GM12865 (cell line): ENCODE data around the gene SORBS1.

Source experiments
- DNase-seq: peaks from one replicate; pipeline ENCODE4 v3.0.0; 2010; ENCODE audit warnings: low read depth
- H3K4me3 ChIP-seq: 2 replicates; pipeline ENCODE4 v1.5.1; 2011; ENCODE audit warnings: mild to moderate bottlenecking, low read depth, low read length, control low read depth
- TF ChIP-seq, protein P1 (sequence below): IDR thresholded peaks from 2 replicates; pipeline ENCODE4 v1.5.1; 2011; ENCODE audit warnings: low read length, control low read depth, low read depth, inconsistent platforms; ENCODE audit not compliant: insufficient read depth; ENCODE audit errors: missing control alignments

Gene SORBS1

GRCh38 chr10:95531058-95531809, 29.9 kb downstream of the SORBS1 start:
- no peak for DNase-seq

DNA sequence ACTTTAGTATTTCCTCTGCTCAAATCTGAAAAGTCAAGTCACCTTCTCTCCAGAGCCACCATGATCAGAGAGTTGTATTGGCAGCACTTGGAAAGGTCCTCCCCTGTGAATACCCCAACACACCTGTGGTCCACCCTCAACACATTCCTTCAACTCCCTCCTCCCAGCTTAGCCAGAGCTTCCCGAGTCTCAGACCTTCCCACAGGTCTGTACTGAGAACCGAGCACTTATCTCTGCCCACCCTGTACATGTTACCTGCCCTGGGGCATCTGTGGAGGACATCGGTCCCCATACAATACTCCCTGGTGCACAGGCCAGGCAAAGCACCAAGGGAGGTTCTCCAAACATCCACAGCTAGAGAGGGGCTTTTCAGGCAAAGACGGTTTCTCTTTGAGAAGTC, 30.6 kb downstream of the SORBS1 start:
- no peak for DNase-seq
- TF ChIP-seq, protein P1, sequence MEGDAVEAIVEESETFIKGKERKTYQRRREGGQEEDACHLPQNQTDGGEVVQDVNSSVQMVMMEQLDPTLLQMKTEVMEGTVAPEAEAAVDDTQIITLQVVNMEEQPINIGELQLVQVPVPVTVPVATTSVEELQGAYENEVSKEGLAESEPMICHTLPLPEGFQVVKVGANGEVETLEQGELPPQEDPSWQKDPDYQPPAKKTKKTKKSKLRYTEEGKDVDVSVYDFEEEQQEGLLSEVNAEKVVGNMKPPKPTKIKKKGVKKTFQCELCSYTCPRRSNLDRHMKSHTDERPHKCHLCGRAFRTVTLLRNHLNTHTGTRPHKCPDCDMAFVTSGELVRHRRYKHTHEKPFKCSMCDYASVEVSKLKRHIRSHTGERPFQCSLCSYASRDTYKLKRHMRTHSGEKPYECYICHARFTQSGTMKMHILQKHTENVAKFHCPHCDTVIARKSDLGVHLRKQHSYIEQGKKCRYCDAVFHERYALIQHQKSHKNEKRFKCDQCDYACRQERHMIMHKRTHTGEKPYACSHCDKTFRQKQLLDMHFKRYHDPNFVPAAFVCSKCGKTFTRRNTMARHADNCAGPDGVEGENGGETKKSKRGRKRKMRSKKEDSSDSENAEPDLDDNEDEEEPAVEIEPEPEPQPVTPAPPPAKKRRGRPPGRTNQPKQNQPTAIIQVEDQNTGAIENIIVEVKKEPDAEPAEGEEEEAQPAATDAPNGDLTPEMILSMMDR = no peak
- H3K4me3 ChIP-seq = no peak overlapping the region

More at GRCh38 chr10:95531058-95531809, 29.9 kb downstream of the SORBS1 start:
- no peak overlapping the region for H3K4me3 ChIP-seq
- TF ChIP-seq, protein P1 = no peak

DNA sequence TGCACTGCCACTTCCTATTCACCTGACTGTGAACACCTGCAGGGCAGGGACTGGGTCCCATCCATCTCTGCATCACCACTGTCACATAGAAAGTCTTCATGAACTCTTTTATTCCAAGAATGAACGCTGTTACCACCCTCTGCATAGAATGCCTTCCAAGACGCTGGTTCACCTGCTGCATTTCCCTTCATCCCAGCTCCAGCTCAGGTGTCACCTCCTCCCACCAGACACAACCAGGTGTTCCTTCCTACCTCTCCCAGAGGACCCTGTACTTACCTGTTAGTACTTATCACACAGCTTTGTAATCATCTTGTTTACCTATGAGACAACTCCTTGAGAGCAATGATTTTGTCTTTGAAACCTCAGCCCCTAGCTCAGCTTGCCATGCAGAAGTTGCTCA, 31.1 kb downstream of the SORBS1 start:
- no peak for DNase-seq
- TF ChIP-seq, protein P1 = no peak
- H3K4me3 ChIP-seq = no peak overlapping the region

DNA sequence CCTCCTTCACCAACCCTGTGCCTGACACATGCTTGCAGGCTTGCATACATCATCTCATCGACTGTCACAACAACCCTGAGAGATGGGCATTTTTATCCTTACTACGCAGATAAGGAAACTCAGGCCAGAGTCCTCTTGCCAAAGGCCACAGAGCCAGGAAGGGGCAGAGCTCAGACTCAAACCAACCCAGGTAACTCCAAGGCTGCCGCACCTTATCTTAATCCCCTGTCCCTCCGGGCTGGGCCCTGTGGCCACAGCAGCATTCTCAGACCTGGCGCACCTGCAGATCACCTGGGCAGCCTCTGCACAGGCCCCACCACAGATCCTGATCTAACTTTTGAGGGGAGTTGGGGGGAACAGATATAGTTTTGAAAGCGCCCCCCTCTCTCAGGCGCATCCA, 35.1 kb downstream of the SORBS1 start:
- TF ChIP-seq, protein P1 = no peak
- no peak for DNase-seq
- no peak overlapping the region for H3K4me3 ChIP-seq

DNA sequence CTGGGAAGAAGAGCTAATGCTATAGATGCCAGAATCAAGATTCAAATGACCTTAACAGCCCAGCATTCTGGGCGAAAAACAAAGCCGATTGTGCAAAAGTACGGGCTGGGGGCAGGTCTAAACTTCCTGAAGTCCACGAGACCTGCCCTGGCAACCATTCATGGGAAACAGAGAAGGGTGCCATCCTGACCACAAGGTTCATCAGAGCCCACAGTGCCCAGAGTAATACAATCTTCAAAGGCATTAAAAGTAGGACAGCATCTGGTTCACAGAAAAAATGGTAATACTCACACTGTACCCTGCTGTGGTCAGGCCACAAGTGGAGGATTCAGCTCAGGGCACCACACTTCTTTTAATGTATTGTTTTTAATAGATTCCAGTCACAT, 36.1 kb downstream of the SORBS1 start:
- TF ChIP-seq, protein P1 = no peak
- no peak overlapping the region for H3K4me3 ChIP-seq
- DNase-seq = no peak

DNA sequence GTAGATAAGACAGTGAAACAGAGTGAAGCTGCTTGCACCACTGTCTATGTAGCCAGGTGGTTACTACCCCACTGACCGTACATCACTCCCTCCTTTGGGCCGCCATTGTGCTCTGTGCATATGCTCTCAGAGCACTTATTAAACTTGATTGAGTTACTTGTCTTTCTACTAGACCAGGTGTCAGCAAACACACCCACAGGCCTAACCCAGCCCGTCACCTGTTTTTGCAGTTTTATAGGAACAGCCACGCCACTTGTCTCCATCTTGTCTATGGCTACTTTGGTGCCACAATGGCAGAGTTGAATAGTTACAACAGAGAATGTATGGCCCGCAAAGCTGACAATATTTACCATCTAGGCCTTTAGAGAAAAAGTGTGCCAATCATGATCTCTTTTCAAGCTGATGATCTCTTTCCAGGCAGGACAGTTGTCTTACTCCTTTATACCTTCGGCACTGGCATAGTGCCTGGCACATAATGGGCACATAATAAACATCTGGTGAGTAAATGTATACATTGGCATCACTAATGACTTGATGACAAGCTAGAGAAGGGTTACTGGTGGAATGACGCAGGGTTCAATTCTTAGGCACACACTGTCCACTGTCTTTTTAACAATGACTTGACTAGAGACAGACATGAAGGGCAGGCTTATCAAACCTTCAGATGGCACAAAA, 36.7 kb downstream of the SORBS1 start:
- TF ChIP-seq, protein P1 = no peak
- H3K4me3 ChIP-seq = no peak overlapping the region
- DNase-seq = no peak

DNA sequence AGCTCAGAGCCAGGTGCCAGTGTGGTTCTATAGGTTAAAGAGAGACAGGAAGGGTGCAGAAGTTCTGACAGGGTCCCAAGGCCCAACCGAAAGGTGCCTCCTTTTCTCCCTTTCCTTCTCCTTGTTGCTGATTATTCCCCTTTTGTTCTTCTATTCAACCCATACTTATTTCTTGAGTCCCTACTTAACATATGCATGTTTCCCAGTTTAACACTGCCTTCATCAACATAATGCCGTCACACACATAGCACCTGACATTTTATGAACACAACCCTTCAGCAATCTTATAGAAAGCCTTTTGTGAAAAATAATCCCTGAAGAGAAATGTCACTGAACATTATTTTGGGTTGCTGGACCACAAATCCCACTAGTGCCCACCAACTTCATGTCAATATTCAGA, 39.1 kb downstream of the SORBS1 start:
- H3K4me3 ChIP-seq = no peak overlapping the region
- TF ChIP-seq, protein P1 = no peak
- DNase-seq = no peak
